HepG2 (cell line): ENCODE results near the gene THADA. TPM values are rescaled to one million over a fixed set of nuclear protein-coding genes. Genes with fewer than 3 reads are reported as not detected.

Experiments used
- ATAC-seq: fragments of 200-7000 bp; cut with Tn5 transposase; 3 replicates; pipeline ENCODE4 v1.9.1; 2020; ENCODE audit warnings: mild to moderate bottlenecking, moderate library complexity
- BruUV-seq: library from RNA; stranded (reverse); fragments of 400-500 nt; replicated peaks from 2 replicates; lab custom pipeline; 2021; lab: Mats Ljungman, UMichigan
- CTCF ChIA-PET: fragments of 300-600 bp; formaldehyde crosslinking; extraction: SDS; loops from one replicate; lab custom pipeline; 2021; ENCODE audit warnings: low total read pairs, inconsistent platforms, low intra/inter-chr PET ratio; lab: Yijun Ruan, JAX
- POLR2A ChIA-PET: fragments of 350-600 bp; sonication (Branson Sonifier 250); formaldehyde crosslinking; loops from one replicate; lab custom pipeline; 2020; ENCODE audit warnings: antibody characterized with exemption, inconsistent platforms; lab: Yijun Ruan, JAX
- DNase-seq: peaks from one replicate; pipeline ENCODE4 v3.0.0-alpha.2; 2015; ENCODE audit warnings: low spot score
- FAIRE-seq: peaks from 3 replicates; lab custom pipeline; 2011; peaks lifted over from hg19 to GRCh38; lab: Jason Lieb, UNC
- H2AFZ ChIP-seq: one replicate; pipeline ENCODE4 v1.6.1; 2011; ENCODE audit warnings: low read length, inconsistent platforms
- H3K27ac ChIP-seq: fragments of 300-600 bp; 3 replicates; pipeline ENCODE4 v1.8.0; 2011; ENCODE audit warnings: mixed run types, mild to moderate bottlenecking, mixed read lengths, low read length, inconsistent platforms; ENCODE audit not compliant: insufficient read depth; ENCODE audit errors: extremely low read length
- H3K27me3 ChIP-seq, 2 experiments: fragments of 200-600 bp in 1 of 2; 2 replicates in 1 of 2; 3 replicates in 1 of 2; pipeline versions ENCODE4 v1.6.0 to v1.8.0; 2011; ENCODE audit warnings: low read length in 2 of 2, mild to moderate bottlenecking in 2 of 2, moderate library complexity in 2 of 2, inconsistent platforms in 1 of 2; ENCODE audit not compliant: insufficient read depth in 2 of 2, control insufficient read depth in 1 of 2
- H3K36me3 ChIP-seq, 2 experiments: fragments of 200-600 bp in 1 of 2; replicated peaks in 1 of 2; 2 replicates in 1 of 2; 3 replicates in 1 of 2; pipeline versions ENCODE4 v1.5.1 to v1.8.0; 2011; ENCODE audit warnings: low read length in 2 of 2, inconsistent platforms in 1 of 2; ENCODE audit not compliant: insufficient read depth in 2 of 2, control insufficient read depth in 1 of 2
- H3K4me1 ChIP-seq: 2 replicates; pipeline ENCODE4 v1.5.1; 2012; ENCODE audit warnings: low read length, inconsistent platforms; ENCODE audit not compliant: insufficient read depth
- H3K4me2 ChIP-seq: 2 replicates; pipeline ENCODE4 v1.6.0; 2011; ENCODE audit warnings: low read depth, low read length, inconsistent platforms
- H3K4me3 ChIP-seq, 3 experiments: fragments of 200-600 bp in 1 of 3; sonication (generic), shearing (Covaris generic) in 1 of 3; replicated peaks in 1 of 3; 2 replicates each; pipeline ENCODE4 v1.5.1; 2011 to 2016; ENCODE audit warnings: low read length in 3 of 3, inconsistent platforms in 2 of 3, low read depth in 2 of 3, mild to moderate bottlenecking in 2 of 3, control low read depth in 1 of 3, mixed read lengths in 1 of 3; ENCODE audit not compliant: insufficient read depth in 1 of 3
- H3K79me2 ChIP-seq: one replicate; pipeline ENCODE4 v1.6.1; 2011; ENCODE audit warnings: low read length, inconsistent platforms; ENCODE audit not compliant: insufficient read depth
- H3K9ac ChIP-seq: 2 replicates; pipeline ENCODE4 v1.6.0; 2011; ENCODE audit warnings: mild to moderate bottlenecking, low read depth, low read length, inconsistent platforms; ENCODE audit not compliant: insufficient read depth
- H3K9me3 ChIP-seq: 2 replicates; pipeline ENCODE4 v1.5.1; 2012; ENCODE audit warnings: mild to moderate bottlenecking, low read length
- H4K20me1 ChIP-seq: 2 replicates; pipeline ENCODE4 v1.6.0; 2011; ENCODE audit warnings: inconsistent platforms, mild to moderate bottlenecking, low read length, moderate library complexity; ENCODE audit not compliant: insufficient read depth
- ATF1 ChIP-seq: IDR thresholded peaks from 2 replicates; pipeline ENCODE4 v1.6.1; 2016; ENCODE audit warnings: mild to moderate bottlenecking, control low read depth
- CAMTA2 ChIP-seq: sonication (generic); formaldehyde crosslinking; IDR thresholded peaks from 2 replicates; pipeline ENCODE4 v1.4.0; 2020; ENCODE audit warnings: mild to moderate bottlenecking, missing genetic modification reagents, borderline replicate concordance
- CREB3 ChIP-seq: sonication (generic); formaldehyde crosslinking; IDR thresholded peaks from 2 replicates; pipeline ENCODE4 v1.5.0; 2020; ENCODE audit warnings: missing genetic modification reagents
- CSRNP2 ChIP-seq: sonication (generic); formaldehyde crosslinking; conservative IDR thresholded peaks from 2 replicates; pipeline ENCODE4 v1.8.0; 2022; ENCODE audit warnings: low read depth, missing genetic modification reagents
- HNF4A ChIP-seq: sonication (generic); formaldehyde crosslinking; IDR thresholded peaks from 2 replicates; pipeline ENCODE4 v1.4.0; 2020; ENCODE audit warnings: missing genetic modification reagents
- KMT2B ChIP-seq: IDR thresholded peaks from 2 replicates; pipeline ENCODE4 v1.6.1; 2016; ENCODE audit warnings: missing genetic modification reagents, missing compliant biosample characterization
- MTA3 ChIP-seq: sonication (generic); formaldehyde crosslinking; IDR thresholded peaks from 2 replicates; pipeline ENCODE4 v1.4.0; 2020; ENCODE audit warnings: missing genetic modification reagents
- NR1H2 ChIP-seq: sonication (generic); formaldehyde crosslinking; IDR thresholded peaks from 2 replicates; pipeline ENCODE4 v1.8.1; 2022; ENCODE audit warnings: low read depth, missing genetic modification reagents, borderline replicate concordance
- SMARCE1 ChIP-seq: fragments of 450-650 bp; IDR thresholded peaks from 2 replicates; pipeline ENCODE4 v1.6.1; 2017; ENCODE audit warnings: borderline replicate concordance
- THAP9 ChIP-seq: sonication (generic); formaldehyde crosslinking; IDR thresholded peaks from 2 replicates; pipeline ENCODE4; 2020; ENCODE audit warnings: missing genetic modification reagents, mild to moderate bottlenecking, borderline replicate concordance
- ZFAT ChIP-seq: sonication (generic); formaldehyde crosslinking; conservative IDR thresholded peaks from 2 replicates; pipeline ENCODE4 v1.8.1; 2023; ENCODE audit warnings: missing genetic modification reagents, inconsistent platforms
- ZNF235 ChIP-seq: sonication (generic); formaldehyde crosslinking; IDR thresholded peaks from 2 replicates; pipeline ENCODE4 v1.8.1; 2023; ENCODE audit warnings: mild to moderate bottlenecking, missing genetic modification reagents, borderline replicate concordance
- ZNF292 ChIP-seq: sonication (generic); formaldehyde crosslinking; IDR thresholded peaks from 2 replicates; pipeline ENCODE4 v1.8.1; 2022; ENCODE audit warnings: mild to moderate bottlenecking, low read depth, missing genetic modification reagents, borderline replicate concordance
- ZNF460 ChIP-seq: sonication (generic); formaldehyde crosslinking; IDR thresholded peaks from 2 replicates; pipeline ENCODE4 v1.5.1; 2020; ENCODE audit warnings: missing genetic modification reagents, mild to moderate bottlenecking, borderline replicate concordance
- ZXDC ChIP-seq: sonication (generic); formaldehyde crosslinking; IDR thresholded peaks from 2 replicates; pipeline ENCODE4 v1.5.0; 2020; ENCODE audit warnings: mild to moderate bottlenecking, missing genetic modification reagents
- WGBS: methylation state at CpG from one replicate; pipeline ENCODE4 v1.1.6; 2017; ENCODE audit warnings: low lambda C conversion rate; 5-methylcytosine and 5-hydroxymethylcytosine counted together
- in situ Hi-C: cut with HindIII; loops from 2 replicates; pipeline ENCODE4 v1.10.0; 2017; ENCODE audit warnings: low pct_unique_long_range_greater_than_20kb; ENCODE audit not compliant: extremely low pct_ligation_motif_present
- intact Hi-C: fragments of 100-400 bp; cut with micrococcal nuclease; formaldehyde crosslinking; loops from one replicate; pipeline ENCODE4 v1.10.0; 2022; ENCODE audit not compliant: unreplicated experiment
- polyA plus RNA-seq, 8 experiments: library from polyadenylated mRNA; depleted of rRNA in 3 of 8; stranded (reverse) in 7 of 8; unstranded in 1 of 8; fragments of >200 nt; fragmentation: Illumina TruSeq in 4 of 8; extraction: Trizol in 4 of 8; gene quantifications; 2 replicates each; pipeline versions ENCODE4 v1.2.1 to v1.2.3, GENCODE V29; 2011 to 2016; ENCODE audit warnings: low read depth in 4 of 8, missing spikeins in 1 of 8, mixed read lengths in 1 of 8; ENCODE audit not compliant: insufficient read depth in 1 of 8
- total RNA-seq, 5 experiments: library from RNA; depleted of rRNA; stranded (reverse); fragments of >200 nt; fragmentation: Illumina TruSeq; extraction: Trizol; gene quantifications; 2 replicates each; pipeline ENCODE4 v1.2.3, GENCODE V29; 2016; ENCODE audit warnings: low read depth in 1 of 5

Gene THADA
- total and polyA plus RNA-seq, 2 of the 13 experiments (the other 11 are each of a cell fraction or from before 2014, with no cell fraction given): 12.7 to 21.7 TPM

DNA sequence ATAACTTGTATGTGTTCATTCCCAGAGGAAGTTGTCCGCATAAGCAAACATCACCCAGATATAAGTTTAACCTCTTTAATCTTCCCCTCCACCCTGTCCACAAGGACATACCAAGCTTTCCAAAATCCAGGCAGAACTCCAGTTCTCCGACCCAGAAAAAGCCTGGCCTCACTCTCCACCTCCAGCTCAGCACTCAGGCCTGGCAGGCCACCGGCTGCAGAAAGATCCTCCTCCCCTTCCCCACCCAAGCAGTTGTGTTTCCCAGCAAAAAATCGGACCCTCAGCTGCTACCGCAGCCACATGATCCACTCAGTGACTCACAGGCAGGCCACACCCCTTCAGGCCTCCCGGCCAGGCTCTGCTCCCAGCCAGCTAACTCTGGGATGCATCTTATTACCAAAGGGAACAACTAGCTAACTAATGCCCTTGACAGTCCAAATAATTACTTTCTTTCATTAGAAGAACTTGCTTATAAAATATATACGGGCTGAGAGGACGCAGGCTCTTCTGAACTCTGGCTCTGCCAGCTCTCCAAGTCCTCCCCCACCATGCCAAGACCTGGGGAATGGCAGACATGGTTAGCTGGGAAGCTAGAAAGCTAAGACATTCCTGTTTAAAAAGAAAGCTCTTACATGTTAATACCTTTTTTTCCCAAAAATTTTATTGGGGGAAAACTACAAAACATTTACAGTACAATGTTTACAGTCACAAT, 373.9 kb downstream of the THADA start:
- DNase-seq: peak; percentile 94
- in situ Hi-C loops: loop anchor here (10.0 kb wide), 1 partner anchor 57 kb away; no protein-coding TSS in a partner anchor
- H3K36me3 ChIP-seq: peaks cover 3 to 10% of the 10 kb centered on the region in 2 experiments; a peak in 4 of 5 replicates
- peak; percentile 37 for ATAC-seq
- H3K9ac ChIP-seq: peak overlapping the region; percentile 80
- under 1% methylated on average over 8 of the region's 8 CpGs for WGBS
- H3K4me1 ChIP-seq: peaks cover 53% of the 10 kb centered on the region
- no peaks in the 10 kb centered on the region; a peak in 1 of 5 replicates for H3K27me3 ChIP-seq
- peaks cover 39% of the 10 kb centered on the region for H4K20me1 ChIP-seq
- H3K4me2 ChIP-seq: peak overlapping the region; percentile 99
- peak overlapping the region; percentile 89 for H3K27ac ChIP-seq
- POLR2A ChIA-PET: interaction anchor here (0.8 to 13.7 kb wide), 33 partner anchors 9 to 411 kb away, joined by 3 to 324 read pairs (median 5); partner anchors contain the start of gene THADA
- peak overlapping the region; percentile 80 to 97 (median 89) for H3K4me3 ChIP-seq
- H3K79me2 ChIP-seq: peaks cover 55% of the 10 kb centered on the region
- FAIRE-seq: peak; percentile 89
- BruUV-seq: no TSS peak
- CTCF ChIA-PET: no interaction called here
- H2AFZ ChIP-seq: no peak overlapping the region
- H3K9me3 ChIP-seq: no peaks in the 10 kb centered on the region
- intact Hi-C loops: loop anchor here (1.0 to 2.0 kb wide), 4 partner anchors 27 to 243 kb away; no protein-coding TSS in a partner anchor
- TF ChIP-seq ZNF292 (CRISPR knock-in tag) (peak; percentile 68; the same call in 1 of the 2 replicates), ZNF460 (CRISPR knock-in tag) (no peak), CSRNP2 (no peak), KMT2B (no peak), SMARCE1 (no peak), CAMTA2 (CRISPR knock-in tag) (no peak), ZFAT (CRISPR knock-in tag) (no peak), MTA3 (CRISPR knock-in tag) (no peak), THAP9 (CRISPR knock-in tag) (no peak), ZXDC (CRISPR knock-in tag) (no peak), ATF1 (CRISPR knock-in tag) (0 out of 2 replicates have a peak, but pooled peaks have one; percentile 19), CREB3 (CRISPR knock-in tag) (no peak), HNF4A (CRISPR knock-in tag) (no peak), ZNF235 (CRISPR knock-in tag) (0 out of 2 replicates have a peak, but pooled peaks have one; percentile 31), NR1H2 (no peak)
